GM19455 (cell line): ENCODE results near the gene ZNF225.
A peak's percentile ranks its signal among the peaks of the same experiment; 100 is the strongest.
"Not testable (repeated sequence)": the region's sequence is repeated elsewhere in the genome, so short reads cannot be mapped to it uniquely, and the experiment has no call there.

Source experiments
- ATAC-seq: cut with Tn5 transposase; IDR thresholded peaks from one replicate; pipeline ENCODE4 v1.9.1; 2021; ENCODE audit not compliant: unreplicated experiment

Gene ZNF225

DNA sequence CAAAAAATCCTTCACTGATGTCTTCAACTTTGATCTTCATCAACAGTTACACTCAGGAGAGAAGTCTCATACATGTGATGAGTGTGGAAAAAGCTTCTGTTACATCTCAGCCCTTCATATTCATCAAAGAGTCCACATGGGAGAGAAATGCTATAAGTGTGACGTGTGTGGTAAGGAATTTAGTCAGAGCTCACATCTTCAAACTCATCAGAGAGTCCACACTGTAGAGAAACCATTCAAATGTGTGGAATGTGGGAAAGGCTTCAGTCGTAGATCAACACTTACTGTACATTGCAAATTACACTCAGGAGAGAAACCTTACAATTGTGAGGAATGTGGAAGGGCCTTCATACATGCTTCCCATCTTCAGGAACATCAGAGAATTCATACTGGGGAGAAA is 43.3 kb downstream of the ZNF225 start:
- ATAC-seq = no peak

DNA sequence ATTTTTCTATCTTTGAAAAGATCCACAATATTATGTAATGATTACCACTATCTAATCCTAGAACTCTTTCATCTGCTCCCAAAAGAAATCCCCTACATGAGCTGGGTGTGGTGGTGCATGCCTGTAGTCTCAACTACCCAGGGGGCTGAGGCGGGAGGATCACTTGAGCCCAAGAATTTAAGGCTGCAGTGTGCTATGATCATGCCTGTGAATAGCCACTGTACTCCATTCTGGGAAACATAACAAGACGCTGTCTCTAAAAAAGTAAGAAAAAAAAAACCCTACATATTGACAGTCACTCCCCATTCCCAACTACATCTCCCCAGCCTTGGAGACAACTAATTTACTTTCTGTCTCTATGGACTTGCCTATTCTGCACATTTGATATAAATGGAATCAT is 50.6 kb downstream of the ZNF225 start:
- no peak for ATAC-seq

DNA sequence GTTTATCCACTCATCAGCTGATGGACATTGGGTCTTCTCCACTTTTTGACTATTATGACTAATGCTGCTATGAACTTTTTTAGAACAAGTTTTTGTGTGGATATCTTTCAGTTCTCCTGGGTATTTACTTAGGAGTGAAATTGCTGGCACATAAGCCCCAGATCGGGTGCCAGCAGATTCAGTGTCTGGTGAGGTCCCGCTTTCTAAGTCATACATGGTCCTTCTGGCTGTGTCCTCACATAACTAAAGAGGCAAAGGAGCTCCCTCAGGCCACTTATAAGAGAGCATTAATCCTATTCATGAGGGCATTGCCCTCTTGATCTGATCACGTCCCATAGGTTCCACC is 51.1 kb downstream of the ZNF225 start:
- ATAC-seq = no peak

DNA sequence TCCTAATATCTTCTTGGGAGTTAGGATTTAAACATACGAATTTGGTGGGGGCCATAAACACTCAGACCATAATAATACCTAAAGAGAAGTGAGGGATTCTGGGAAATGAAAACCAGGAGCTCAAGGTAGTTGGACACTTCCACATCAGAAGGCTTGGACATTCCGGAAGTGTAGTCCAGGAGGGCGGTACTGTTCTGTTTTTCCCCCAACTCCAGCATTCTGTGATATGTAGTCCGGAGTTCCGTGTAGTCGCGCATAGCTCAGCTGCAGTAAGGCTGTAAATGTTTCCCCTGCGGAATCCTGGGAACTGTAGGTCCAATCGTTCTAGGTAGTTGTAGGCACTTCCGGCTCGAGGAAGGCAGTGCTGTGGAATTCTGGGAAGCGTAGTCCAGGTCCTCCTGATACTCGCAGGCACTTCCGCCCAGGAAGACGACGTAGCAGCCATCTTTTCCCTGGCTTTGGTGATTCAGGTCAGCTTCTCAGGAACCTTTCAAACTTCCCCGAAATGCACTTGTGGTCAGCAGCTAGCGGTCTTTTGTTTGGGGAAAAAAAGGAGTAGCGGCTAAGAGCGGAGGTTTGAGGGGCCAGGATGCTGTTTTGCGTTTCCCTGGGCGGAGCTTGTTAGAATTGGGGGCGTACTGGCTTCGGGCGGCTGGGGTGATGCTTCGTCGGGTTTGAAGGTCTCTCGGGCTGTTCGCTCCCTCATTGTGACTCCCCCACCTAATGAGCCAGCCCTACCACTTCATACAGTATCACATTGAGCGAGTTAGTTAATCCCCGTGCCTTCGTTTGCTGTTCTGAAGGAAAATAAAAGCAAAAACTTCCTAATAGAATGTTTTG is 51.7 kb downstream of the ZNF225 start, which contains the start of gene ZNF226:
ZNF226 (plus strand) TSS at position 428 of the 840 bp plus-strand sequence. CDS start 4,981 bp downstream, outside the sequence.
- peak; percentile 89 for ATAC-seq

DNA sequence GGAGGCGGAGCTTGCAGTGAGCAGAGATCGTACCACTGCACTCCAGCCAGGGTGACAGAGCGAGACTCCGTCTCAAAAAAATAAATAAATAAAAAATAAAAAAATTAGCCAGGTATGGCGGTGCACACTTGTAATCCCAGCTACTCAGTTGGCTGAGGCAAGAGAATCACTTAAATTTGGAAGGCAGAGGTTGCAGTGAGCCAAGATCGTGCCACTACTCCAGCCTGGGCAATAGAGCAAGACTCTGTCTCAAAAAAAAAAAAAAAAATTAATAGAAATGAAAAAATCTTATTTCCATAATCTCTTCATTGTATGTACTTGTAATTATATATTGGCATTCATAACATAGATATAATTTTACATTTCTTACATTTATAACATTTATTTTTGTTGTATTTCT is 57.5 kb downstream of the ZNF225 start:
- not testable (repeated sequence) for ATAC-seq

DNA sequence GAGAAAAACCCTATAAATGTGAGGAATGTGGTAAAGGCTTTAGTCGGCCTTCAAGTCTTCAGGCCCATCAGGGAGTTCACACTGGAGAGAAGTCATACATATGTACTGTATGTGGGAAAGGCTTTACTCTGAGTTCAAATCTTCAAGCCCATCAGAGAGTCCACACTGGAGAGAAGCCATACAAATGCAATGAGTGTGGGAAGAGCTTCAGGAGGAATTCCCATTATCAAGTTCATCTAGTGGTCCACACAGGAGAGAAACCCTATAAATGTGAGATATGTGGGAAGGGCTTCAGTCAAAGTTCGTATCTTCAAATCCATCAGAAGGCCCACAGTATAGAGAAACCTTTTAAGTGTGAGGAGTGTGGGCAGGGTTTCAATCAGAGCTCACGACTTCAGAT is 63.4 kb downstream of the ZNF225 start:
- ATAC-seq = no peak

DNA sequence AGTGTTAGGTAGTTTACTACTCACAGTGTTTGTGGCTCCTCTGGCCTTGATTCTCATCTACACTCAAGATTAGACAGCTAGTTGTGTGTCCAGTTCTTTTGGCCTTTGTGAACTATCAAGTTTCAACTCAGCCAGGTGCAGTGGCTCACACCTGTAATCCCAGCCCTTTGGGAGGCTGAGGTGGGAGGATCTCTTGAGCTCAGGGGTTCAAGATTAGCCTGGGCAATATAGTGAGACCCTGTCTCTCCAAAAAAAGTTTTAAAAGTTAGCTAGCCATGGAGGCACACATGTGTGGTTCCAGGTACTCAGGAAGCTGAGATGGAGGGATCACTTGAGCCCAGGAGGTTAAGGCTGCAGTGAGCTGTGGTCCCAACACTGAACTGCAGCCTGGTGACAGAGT is 67.8 kb downstream of the ZNF225 start:
- ATAC-seq = no peak

DNA sequence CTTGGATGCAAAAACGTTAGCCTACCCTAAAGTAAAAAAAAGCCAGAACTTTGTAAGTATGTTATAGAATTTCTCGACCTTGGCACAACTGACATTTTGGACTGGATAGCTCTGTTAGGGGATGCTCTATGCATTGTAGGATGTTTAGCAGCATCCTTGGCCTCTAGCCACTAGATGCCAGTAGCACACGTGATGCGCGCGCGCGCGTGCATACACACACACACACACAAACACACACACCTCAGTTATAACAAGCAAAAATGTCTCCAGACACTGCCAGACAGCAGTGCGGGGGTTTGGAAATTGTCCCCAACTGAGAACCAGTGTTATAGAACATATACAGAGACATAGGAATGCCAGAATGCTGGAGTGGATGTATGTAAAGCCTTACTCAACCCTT is 68.9 kb downstream of the ZNF225 start:
- ATAC-seq = no peak
